Erythroblast (primary cell): Measurements from ENCODE around the gene FANCI.

Experiments used
- GATA1 ChIP-seq: IDR thresholded peaks from 2 replicates; pipeline ENCODE4 v1.6.1; 2011; ENCODE audit warnings: low read depth, mild to moderate bottlenecking, control low read depth, low read length, moderate library complexity
- POLR2A ChIP-seq: IDR thresholded peaks from 2 replicates; pipeline ENCODE4 v1.6.1; 2011; ENCODE audit warnings: mild to moderate bottlenecking, low read length

DNA sequence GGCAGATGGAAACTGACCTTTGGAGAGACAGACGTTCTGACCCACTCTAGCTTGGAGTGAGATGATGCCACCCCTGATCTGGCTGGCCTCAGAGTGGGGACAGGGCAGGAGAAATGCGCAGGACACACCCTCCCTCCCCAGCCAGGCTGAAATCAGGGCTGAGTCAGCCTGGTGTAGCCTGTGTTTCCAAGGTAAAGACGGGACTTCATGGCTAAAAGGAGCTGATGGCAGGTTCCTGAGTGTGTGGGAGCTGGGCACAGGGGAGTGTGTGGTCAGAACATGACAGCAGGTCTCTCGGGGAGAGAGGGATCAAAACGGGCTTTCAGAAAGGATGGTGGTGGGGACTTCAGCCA, 105.4 kb downstream of the FANCI start:
- TF ChIP-seq POLR2A (no peak), GATA1 (no peak)
